ENCODE measurements around the gene RBMS3. TPM values are rescaled to one million over a fixed set of nuclear protein-coding genes. Genes with fewer than 3 reads are reported as not detected.

Gene RBMS3
- total and polyA plus RNA-seq, 2 experiments from 2014 or later = 20.8 TPM

DNA sequence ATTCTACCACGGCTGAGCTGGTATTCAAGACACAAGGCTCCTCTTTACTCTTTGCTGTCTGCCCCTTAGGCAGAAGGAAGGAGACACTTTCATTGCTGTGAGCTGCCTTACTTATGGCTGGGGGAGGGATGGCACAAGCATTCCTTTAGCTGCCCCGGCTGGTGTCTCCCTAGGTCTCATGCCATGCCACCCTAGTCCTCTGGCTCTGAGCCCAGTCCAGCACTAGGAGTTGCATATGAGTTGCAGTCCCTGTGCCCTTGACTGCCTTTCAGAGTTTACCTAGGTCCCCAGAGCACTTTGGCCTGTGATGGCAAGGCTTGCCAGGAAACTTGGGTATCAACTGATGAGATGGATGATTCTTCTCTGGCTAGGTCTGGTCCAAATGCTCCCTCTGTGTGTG is 296.4 kb downstream of the RBMS3 start:
- no peak for DNase-seq (ENCODE audit: low read depth in 1 of 2, low spot score in 1 of 2)
- Histone ChIP-seq H3K36me3 (no peaks in the 10 kb centered on the region), H3K27me3 (no peaks in the 10 kb centered on the region), H3K4me1 (ENCODE audit: low read depth) (no peaks in the 10 kb centered on the region), H3K9me3 (ENCODE audit: low read depth) (no peaks in the 10 kb centered on the region), H3K27ac (no peak overlapping the region), H3K4me3 (no peak overlapping the region)
- TF ChIP-seq CTCF (IDR thresholded peaks at IDR 0.05; ENCODE audit: low read depth, low read length) = no peak

- Histone ChIP-seq H3K27me3 (no peaks in the 10 kb centered on the region), H3K36me3 (no peaks in the 10 kb centered on the region)
- TF ChIP-seq CTCF (IDR thresholded peaks at IDR 0.05; ENCODE audit: low read depth, low read length) = no peak
Observed at GRCh38 chr3:29581311-29581710, 300.4 kb downstream of the RBMS3 start.

DNA sequence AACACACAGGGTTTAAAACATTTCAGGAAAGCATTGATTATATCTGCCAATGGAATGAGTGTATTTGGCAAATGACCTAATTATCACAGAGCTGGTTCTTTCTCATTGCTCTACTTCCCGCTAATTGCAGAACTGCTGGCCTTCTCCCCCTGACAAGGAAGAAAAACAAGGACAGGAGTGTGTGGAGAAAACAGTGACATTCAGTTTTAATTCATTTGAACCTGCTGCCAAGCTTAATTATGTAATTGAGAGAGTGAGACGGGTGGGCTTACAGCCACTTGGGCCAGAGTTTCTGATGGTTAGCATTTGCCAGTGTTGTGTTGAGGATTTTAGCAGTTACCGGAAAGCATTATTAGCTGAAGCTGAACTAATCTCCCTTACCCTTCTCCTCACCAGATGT is 301.4 kb downstream of the RBMS3 start:
- Histone ChIP-seq H3K9me3 (ENCODE audit: low read depth) (no peaks in the 10 kb centered on the region), H3K27ac (no peak overlapping the region), H3K4me3 (no peak overlapping the region), H3K36me3 (no peaks in the 10 kb centered on the region), H3K27me3 (no peaks in the 10 kb centered on the region), H3K4me1 (ENCODE audit: low read depth) (peaks cover under 1% of the 10 kb centered on the region)
- TF ChIP-seq CTCF (IDR thresholded peaks at IDR 0.05; ENCODE audit: low read depth, low read length) = no peak
- no peak for DNase-seq (ENCODE audit: low read depth in 1 of 2, low spot score in 1 of 2)

More at GRCh38 chr3:29581311-29581710, 300.4 kb downstream of the RBMS3 start:
- Histone ChIP-seq H3K4me1 (ENCODE audit: low read depth) (no peaks in the 10 kb centered on the region), H3K9me3 (ENCODE audit: low read depth) (no peaks in the 10 kb centered on the region), H3K27ac (no peak overlapping the region), H3K4me3 (no peak overlapping the region)
- DNase-seq (ENCODE audit: low read depth in 1 of 2, low spot score in 1 of 2) = no peak

DNA sequence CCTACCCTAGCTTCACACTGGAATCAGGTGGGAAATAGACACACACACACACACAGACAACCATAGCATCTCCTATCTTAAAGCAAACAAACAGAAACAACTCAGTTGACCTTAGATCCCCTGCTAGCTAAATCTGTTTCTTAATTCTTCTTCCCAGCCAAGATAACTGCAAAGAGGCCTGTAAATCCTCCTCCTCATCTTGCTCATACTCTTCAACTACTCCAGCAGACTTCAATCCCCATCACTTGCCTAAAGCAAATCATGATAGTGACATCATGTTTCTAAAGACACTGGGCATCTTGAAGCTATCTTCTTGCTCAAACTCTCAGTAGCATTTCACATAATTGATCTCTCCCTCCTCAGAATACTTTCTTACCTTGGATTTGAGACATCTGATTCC is 303.0 kb downstream of the RBMS3 start:
- peaks cover 10% of the 10 kb centered on the region for H3K4me1 ChIP-seq (ENCODE audit: low read depth)
- no peak for TF ChIP-seq CTCF (IDR thresholded peaks at IDR 0.05; ENCODE audit: low read depth, low read length)
- H3K27ac ChIP-seq = no peak overlapping the region
- no peaks in the 10 kb centered on the region for H3K27me3 ChIP-seq
- H3K4me3 ChIP-seq = no peak overlapping the region
- H3K36me3 ChIP-seq = no peaks in the 10 kb centered on the region
- no peak for DNase-seq (ENCODE audit: low read depth in 1 of 2, low spot score in 1 of 2)
- H3K9me3 ChIP-seq (ENCODE audit: low read depth) = no peaks in the 10 kb centered on the region

GRCh38 chr3:29585368-29585767 is 304.5 kb downstream of the RBMS3 start:
- Histone ChIP-seq H3K4me3 (no peak overlapping the region), H3K27me3 (no peaks in the 10 kb centered on the region), H3K36me3 (no peaks in the 10 kb centered on the region), H3K9me3 (ENCODE audit: low read depth) (no peaks in the 10 kb centered on the region), H3K4me1 (ENCODE audit: low read depth) (peaks cover 10% of the 10 kb centered on the region), H3K27ac (no peak overlapping the region)
- TF ChIP-seq CTCF (IDR thresholded peaks at IDR 0.05; ENCODE audit: low read depth, low read length) = no peak
- DNase-seq (ENCODE audit: low read depth in 1 of 2, low spot score in 1 of 2) = no peak

DNA sequence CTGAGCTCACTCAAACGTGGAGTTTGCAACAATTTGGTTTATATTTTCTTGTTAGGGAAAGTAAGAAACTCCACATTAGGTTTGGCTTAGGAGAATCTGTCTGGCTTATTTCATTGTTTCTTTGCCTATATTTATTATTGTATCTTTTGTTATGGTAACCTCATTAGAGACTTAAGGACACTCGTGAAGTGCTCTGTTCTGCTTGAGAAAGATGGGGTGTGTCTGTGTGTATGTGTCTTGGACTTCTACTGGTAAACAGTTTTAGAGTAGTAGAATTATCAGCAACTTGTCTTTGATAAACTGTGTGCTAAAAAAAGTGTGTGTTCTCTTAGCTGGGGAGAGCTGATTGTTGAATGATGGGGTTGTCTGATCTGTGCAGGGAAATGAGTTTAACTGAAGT is 306.5 kb downstream of the RBMS3 start:
- Histone ChIP-seq H3K27ac (peak overlapping the region; percentile 20), H3K36me3 (no peaks in the 10 kb centered on the region), H3K4me1 (ENCODE audit: low read depth) (peaks cover 10% of the 10 kb centered on the region), H3K27me3 (no peaks in the 10 kb centered on the region), H3K9me3 (ENCODE audit: low read depth) (no peaks in the 10 kb centered on the region), H3K4me3 (no peak overlapping the region)
- peak in 1 of 2 donors; percentile 10 for DNase-seq (ENCODE audit: low read depth in 1 of 2, low spot score in 1 of 2)
- TF ChIP-seq CTCF (IDR thresholded peaks at IDR 0.05; ENCODE audit: low read depth, low read length) = no peak
